Pancreas (tissue), 10 donors: ENCODE results near the gene S100A10. TPM values are rescaled to one million over a fixed set of nuclear protein-coding genes. Genes with fewer than 3 reads are reported as not detected.

Source experiments
- ATAC-seq, 4 donors: fragments of 200-7000 bp; cut with Tn5 transposase; one replicate each; pipeline versions ENCODE4 v1.8.0 to v1.9.1; 2020; ENCODE audit warnings: mild to moderate bottlenecking in 4 of 4, moderate library complexity in 4 of 4
- DNase-seq, 6 donors: peaks; one replicate each; pipeline ENCODE4 v3.0.0-alpha.2; 2020
- FAIRE-seq: peaks from 2 replicates; lab custom pipeline; 2012; peaks lifted over from hg19 to GRCh38; lab: Jason Lieb, UNC
- H3K27ac ChIP-seq, 4 donors: fragments of 200-600 bp; sonication (generic); 1 replicate in 3 of 4; 2 replicates in 1 of 4; pipeline versions ENCODE4 v1.5.0 to v1.8.0; 2020
- H3K27me3 ChIP-seq, 4 donors: fragments of 200-600 bp; one replicate each; pipeline ENCODE4 v1.8.0; 2021
- H3K36me3 ChIP-seq, 3 donors: fragments of 200-600 bp; sonication (generic) in 1 of 3; one replicate each; pipeline versions ENCODE4 v1.5.0 to v1.8.0; 2020 to 2021
- H3K4me1 ChIP-seq, 3 donors: fragments of 200-600 bp; one replicate each; pipeline ENCODE4 v1.8.0; 2021
- H3K4me3 ChIP-seq, 4 donors: fragments of 200-600 bp; sonication (generic) in 2 of 4; one replicate each; pipeline versions ENCODE4 v1.5.0 to v1.8.0; 2020 to 2021
- H3K9me3 ChIP-seq, 4 donors: fragments of 200-600 bp; one replicate each; pipeline ENCODE4 v1.8.0; 2021
- WGBS, 2 donors: extraction: QIAGEN DNeasy Blood & Tissue Kit; methylation state at CpG; one replicate each; pipeline ENCODE4 v1.1.7; 2013; 5-methylcytosine and 5-hydroxymethylcytosine counted together
- intact Hi-C, 3 donors: fragments of 100-400 bp; cut with DNase I; formaldehyde crosslinking; loops; one replicate each; pipeline versions ENCODE4 v1.11.1 to v1.14.2; 2022
- polyA plus RNA-seq, 2 donors: library from polyadenylated mRNA; stranded (reverse); fragments of 200-250 nt; gene quantifications; one replicate each; pipeline ENCODE4 v1.2.3, GENCODE V29; 2013
- total RNA-seq, 6 donors: library from RNA; stranded (reverse); fragmentation: NEBNext Ultra II Directional in 4 of 6; extraction: Animal tissue kit (Norgen Biotek cat#: 25700) in 4 of 6; gene quantifications; one replicate each; pipeline versions ENCODE4 v1.2.1 to v1.2.4, GENCODE V29; 2021 to 2023
- TF ChIP-seq, protein P1 (sequence below), 4 donors: fragments of 200-600 bp; sonication (generic) in 3 of 4; IDR thresholded peaks; one replicate each; pipeline versions ENCODE4 v1.5.0 to v1.8.0; 2021; ENCODE audit warnings: antibody characterized with exemption in 4 of 4
- donor health status: healthy with polysubstance abuse.
- donor health status: DM: no; HTN: no; CAD: no; lungs with moderate emphysema.
- donor health status: DM: no; HTN: no; CAD: no.
- donor health status: control.
- donor health status: control.
- donor health status: Bipolar disorder and iron deficiency.
- donor health status: DM: yes; HTN: yes; CAD: no.
- donor health status: DM: no; HTN: no; CAD: no.
- donor health status: DM: no; HTN: no; CAD: no.
- donor health status: DM: yes; HTN: yes; CAD: no.

The S100A10 gene
- total and polyA plus RNA-seq, 8 donors, result 34.3 to 269 (median 117) TPM

DNA sequence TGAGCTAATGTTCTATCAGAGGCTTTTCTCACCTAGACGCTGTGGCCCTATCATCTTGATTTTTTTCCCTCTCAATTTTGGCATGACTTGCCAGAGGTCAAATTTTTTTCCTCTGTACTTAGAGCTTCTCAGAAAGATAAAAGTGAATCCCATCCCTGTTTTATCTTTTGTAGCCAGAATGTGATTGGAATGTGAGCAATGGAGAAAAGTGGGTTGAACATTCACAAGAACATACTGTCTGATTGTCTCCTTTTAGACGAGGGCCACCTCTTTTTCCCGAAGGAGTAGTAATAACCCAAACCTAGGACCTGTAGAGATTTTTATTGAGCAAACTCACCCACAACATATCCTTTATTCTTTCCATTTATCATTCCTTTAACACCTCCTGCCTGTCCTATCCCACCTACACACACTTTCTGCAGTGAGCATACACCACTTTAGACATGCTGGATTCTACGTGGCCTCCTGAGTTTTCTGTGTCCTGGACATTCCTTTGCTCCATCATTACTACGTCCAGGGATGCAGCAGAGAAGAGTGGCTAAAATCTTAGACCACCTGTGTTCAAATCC lies 15.9 kb downstream of the S100A10 start:
- FAIRE-seq, result no peak
- peaks cover 0 to 6% (median 0%) of the 10 kb centered on the region in 3 donors for H3K36me3 ChIP-seq
- H3K4me3 ChIP-seq, result no peak overlapping the region
- TF ChIP-seq, protein P1, sequence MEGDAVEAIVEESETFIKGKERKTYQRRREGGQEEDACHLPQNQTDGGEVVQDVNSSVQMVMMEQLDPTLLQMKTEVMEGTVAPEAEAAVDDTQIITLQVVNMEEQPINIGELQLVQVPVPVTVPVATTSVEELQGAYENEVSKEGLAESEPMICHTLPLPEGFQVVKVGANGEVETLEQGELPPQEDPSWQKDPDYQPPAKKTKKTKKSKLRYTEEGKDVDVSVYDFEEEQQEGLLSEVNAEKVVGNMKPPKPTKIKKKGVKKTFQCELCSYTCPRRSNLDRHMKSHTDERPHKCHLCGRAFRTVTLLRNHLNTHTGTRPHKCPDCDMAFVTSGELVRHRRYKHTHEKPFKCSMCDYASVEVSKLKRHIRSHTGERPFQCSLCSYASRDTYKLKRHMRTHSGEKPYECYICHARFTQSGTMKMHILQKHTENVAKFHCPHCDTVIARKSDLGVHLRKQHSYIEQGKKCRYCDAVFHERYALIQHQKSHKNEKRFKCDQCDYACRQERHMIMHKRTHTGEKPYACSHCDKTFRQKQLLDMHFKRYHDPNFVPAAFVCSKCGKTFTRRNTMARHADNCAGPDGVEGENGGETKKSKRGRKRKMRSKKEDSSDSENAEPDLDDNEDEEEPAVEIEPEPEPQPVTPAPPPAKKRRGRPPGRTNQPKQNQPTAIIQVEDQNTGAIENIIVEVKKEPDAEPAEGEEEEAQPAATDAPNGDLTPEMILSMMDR (IDR thresholded peaks at IDR 0.05), result no peak
- H3K9me3 ChIP-seq, result no peaks in the 10 kb centered on the region
- WGBS, 2 donors, result 60 to 66% methylated on average over 5 of the region's 5 CpGs
- no peak for ATAC-seq
- H3K27me3 ChIP-seq, result no peaks in the 10 kb centered on the region
- H3K4me1 ChIP-seq, result peaks cover 4 to 21% (median 19%) of the 10 kb centered on the region in 3 donors
- intact Hi-C loops, result no loop called here
- no peak overlapping the region for H3K27ac ChIP-seq
- no peak for DNase-seq

DNA sequence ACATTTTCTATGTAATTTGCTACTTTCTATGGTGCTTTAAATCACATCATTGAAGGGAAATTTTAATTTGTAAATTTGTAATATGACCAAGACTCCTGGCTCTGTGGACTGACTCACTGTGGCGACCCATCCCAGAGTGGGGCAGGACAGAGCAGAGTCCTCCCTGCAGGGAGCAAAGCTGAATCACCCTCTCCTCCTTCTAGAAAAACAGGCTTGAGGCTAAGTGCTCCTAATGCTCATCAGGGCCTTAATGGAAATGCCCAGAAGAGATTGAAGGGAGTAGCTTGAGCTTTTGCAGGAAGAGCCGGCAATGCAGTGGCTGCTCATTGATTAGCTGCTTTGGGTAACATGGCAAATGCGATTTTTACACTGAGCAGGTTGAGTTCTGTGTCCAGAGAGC lies 16.8 kb downstream of the S100A10 start:
- ATAC-seq (no peak), DNase-seq (no peak), FAIRE-seq (no peak)
- H3K27me3 ChIP-seq, result no peaks in the 10 kb centered on the region
- 82 to 84% methylated on average over 3 of the region's 3 CpGs for WGBS, 2 donors
- TF ChIP-seq, protein P1 (IDR thresholded peaks at IDR 0.05), result no peak
- intact Hi-C loops, result no loop called here
- H3K9me3 ChIP-seq, result no peaks in the 10 kb centered on the region
- peaks cover 7 to 28% (median 26%) of the 10 kb centered on the region in 3 donors for H3K4me1 ChIP-seq
- H3K4me3 ChIP-seq, result no peak overlapping the region
- no peak overlapping the region for H3K27ac ChIP-seq
- H3K36me3 ChIP-seq, result no peaks in the 10 kb centered on the region

- no peak for ATAC-seq
- Histone ChIP-seq H3K27me3 (no peaks in the 10 kb centered on the region), H3K27ac (peak overlapping the region in 1 of 4 donors; percentile 34), H3K4me3 (no peak overlapping the region), H3K36me3 (no peaks in the 10 kb centered on the region), H3K9me3 (no peaks in the 10 kb centered on the region), H3K4me1 (peaks cover 7 to 28% (median 26%) of the 10 kb centered on the region in 3 donors)
- DNase-seq, result no peak
- TF ChIP-seq, protein P1 (IDR thresholded peaks at IDR 0.05), result no peak
- intact Hi-C loops, result no loop called here
- FAIRE-seq, result no peak
Measured at GRCh38 chr1:151976015-151976343, 17.7 kb downstream of the S100A10 start.

- ATAC-seq (peak; percentile 44 to 81 (median 73)), FAIRE-seq (peak; percentile 85), DNase-seq (no peak)
- H3K36me3 ChIP-seq, result no peaks in the 10 kb centered on the region
- H3K4me1 ChIP-seq, result peaks cover 7 to 28% (median 26%) of the 10 kb centered on the region in 3 donors
- no peaks in the 10 kb centered on the region for H3K27me3 ChIP-seq
- TF ChIP-seq, protein P1 (IDR thresholded peaks at IDR 0.05), result no peak
- no peaks in the 10 kb centered on the region for H3K9me3 ChIP-seq
- H3K27ac ChIP-seq, result peak overlapping the region in 1 of 4 donors; percentile 34
- 21 to 38% methylated on average over 2 of the region's 2 CpGs for WGBS, 2 donors
- no peak overlapping the region for H3K4me3 ChIP-seq
- intact Hi-C loops, result no loop called here
Measured at GRCh38 chr1:151975311-151976014, 18.2 kb downstream of the S100A10 start.
